Mammary epithelial cell (primary cell): ENCODE measurements around the gene BTBD10.

Source experiments
- CTCF ChIP-seq, 2 donors: IDR thresholded peaks in 1 of 2; conservative IDR thresholded peaks in 1 of 2; 2 replicates each; pipeline ENCODE4 v1.5.1; 2011 to 2012; ENCODE audit warnings: inconsistent platforms in 2 of 2, low read length in 2 of 2, mild to moderate bottlenecking in 2 of 2, control low read depth in 1 of 2, low read depth in 1 of 2; ENCODE audit not compliant: insufficient read depth in 1 of 2; ENCODE audit errors: extremely low read depth in 1 of 2
- EZH2 ChIP-seq: IDR thresholded peaks from 2 replicates; pipeline ENCODE4 v1.6.1; 2012; ENCODE audit warnings: low read length, inconsistent platforms, borderline replicate concordance

DNA sequence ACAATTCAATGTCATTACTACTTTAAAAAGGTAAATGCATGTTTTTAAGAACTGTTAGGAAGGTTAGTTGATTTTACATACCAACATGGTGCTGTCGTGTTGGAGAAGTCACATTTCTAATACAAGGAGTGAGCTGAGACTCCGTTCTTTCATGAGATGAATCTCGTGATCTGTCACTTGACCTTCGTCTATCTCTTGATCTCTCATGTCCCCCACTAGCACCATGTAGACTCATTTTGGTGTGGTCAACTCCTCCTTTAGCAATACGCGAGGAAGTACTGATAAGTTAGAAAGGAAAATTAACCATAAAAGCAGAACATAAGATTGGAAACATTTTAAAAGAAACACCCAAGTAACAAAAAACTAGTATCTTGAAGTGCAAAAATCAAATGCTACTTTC is 41.5 kb downstream of the BTBD10 start:
- TF ChIP-seq CTCF (conservative IDR thresholded peaks at IDR 0.05 in 1 of 2, IDR thresholded peaks at IDR 0.05 in 1 of 2; ENCODE audit: extremely low read depth in 1 of 2, insufficient read depth in 1 of 2, low read depth in 1 of 2, low read length in 2 of 2) (no peak), EZH2 (no peak)
